T-helper 1 cell treated with Interleukin-12 subunit alpha and Interleukin-12 subunit beta and Interleukin-4 antibody, amounts not matched to agents 30 ng/mL and 1 ng/mL, for 36 hours (primary cell): ENCODE measurements around the gene KCNQ1. TPM values are rescaled to one million over a fixed set of nuclear protein-coding genes. Genes with fewer than 3 reads are reported as not detected.

ENCODE experiments used
- intact Hi-C: fragments of 100-400 bp; cut with micrococcal nuclease; formaldehyde crosslinking; loops from one replicate; pipeline ENCODE4 v1.15.1; 2024
- total RNA-seq: library from RNA; stranded (reverse); gene quantifications from 2 replicates; pipeline ENCODE4 v1.2.3, GENCODE V29; 2022

KCNQ1 gene
- total RNA-seq, 1 donor from 2014 or later: 16.9 TPM

DNA sequence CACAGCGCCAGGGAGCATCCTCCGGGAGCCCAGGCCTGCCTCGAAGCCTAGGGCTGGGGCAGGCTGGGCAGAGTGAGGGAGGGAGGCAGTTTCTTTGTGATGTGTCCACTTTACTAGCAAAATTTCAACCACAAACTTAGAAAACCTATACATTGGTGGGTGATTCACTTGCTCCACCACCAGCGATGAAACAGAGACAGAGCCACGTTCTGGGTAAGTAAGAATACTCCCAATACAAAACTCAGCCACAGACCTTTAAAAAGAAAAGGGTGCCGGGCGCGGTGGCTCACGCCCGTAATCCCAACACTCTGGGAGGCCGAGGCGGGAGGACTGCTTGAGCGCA is 418.4 kb downstream of the KCNQ1 start:
- intact Hi-C loops: no loop called here

- intact Hi-C loops: no loop called here
Measured at GRCh38 chr11:2864901-2865300, 420.1 kb downstream of the KCNQ1 start.

GRCh38 chr11:2865922-2866577 is 421.2 kb downstream of the KCNQ1 start:
- intact Hi-C loops: no loop called here

DNA sequence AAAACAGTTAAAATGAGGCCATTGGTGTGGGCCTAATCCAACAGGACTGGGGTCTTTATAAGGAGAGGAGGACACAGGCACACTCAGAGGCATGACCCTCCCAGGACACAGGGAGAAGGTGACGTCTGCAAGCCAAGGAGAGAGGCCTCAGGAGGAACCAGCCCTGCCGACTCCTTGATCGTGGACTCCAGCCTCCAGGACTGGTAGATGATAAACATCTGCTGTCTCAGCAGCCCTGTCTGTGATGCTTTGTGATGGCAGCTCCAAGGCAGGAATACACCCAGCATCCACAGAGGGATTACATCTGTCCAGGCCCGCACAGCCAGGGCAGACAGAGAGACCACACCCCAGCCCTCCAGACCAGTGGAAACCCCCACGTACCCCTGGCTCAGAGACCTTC is 422.3 kb downstream of the KCNQ1 start:
- intact Hi-C loops: no loop called here

GRCh38 chr11:2867722-2868505 is 423.1 kb downstream of the KCNQ1 start:
- intact Hi-C loops: no loop called here

DNA sequence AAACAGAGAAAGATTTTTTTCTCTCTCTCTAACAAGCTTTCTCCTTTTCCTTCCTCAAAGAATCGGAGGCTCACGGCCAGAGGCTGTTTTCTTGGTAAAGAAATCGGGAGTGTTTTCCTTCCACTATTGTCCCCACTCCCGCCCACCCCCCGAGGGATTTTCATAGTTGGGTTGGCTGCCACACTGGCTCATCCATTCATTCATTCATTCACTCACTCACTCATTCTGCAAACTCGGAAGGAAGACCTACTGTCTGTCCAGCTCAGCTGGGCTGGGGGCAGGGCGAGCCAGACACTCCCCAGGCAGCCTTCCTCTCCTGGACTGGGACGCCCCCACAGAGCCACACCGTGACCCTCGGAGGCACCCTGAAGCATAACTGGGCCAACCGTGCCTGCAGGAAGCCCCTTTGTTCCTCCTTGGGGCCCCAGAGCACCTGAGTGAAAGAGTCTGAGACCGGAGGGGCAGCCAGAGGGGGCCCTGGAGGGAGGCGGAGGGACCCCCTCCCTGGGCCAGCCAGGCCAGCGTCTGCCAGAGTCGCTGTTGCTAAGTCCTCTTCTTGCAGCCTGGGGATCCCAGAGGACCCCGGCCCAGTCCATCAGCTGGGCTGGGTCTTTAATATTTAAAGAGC is 423.8 kb downstream of the KCNQ1 start:
- intact Hi-C loops: no loop called here

- intact Hi-C loops: no loop called here
Measured at GRCh38 chr11:2869134-2869526, 424.3 kb downstream of the KCNQ1 start.

DNA sequence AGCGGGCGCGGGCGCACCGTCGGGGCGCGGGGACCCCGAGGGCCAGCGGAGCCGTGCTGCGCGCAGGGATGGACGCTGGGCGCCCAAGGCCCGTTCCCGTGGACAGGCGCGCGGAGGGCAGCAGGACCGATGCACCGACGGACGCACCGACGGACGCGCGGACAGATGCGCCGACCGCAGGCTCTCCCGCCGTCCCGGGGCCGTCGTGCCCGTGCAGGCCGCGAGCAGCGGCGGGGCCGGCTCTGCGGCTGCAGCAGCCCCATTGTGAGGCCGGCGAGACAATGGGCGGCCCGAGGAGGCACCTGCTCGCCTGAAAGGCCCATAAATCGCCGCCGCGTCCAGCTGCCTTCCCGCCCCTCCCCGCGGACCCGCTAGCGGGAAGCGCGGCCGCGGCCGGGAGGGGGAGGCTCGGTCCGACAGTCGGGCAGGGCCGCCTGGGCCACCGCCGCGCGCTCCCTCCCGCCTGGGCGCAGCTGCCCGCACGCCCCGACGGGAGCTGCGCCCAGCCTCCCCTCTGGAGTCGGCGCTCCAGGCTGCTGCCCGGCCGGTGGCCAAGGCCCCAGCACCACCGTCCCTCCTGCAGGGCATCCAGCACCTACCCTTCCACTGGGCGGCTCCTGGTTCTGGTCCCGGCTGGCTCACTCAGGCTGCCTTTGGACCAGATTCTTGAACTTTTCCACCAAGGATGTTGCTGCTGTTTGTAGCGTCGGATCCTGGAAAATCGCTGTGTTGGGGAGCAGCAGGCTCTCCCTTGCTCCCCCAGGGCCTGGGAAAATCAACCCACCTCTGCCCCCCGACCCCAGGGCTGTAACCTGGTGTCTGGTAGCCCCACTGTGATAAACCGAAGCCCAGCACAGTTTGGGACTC is 425.0 kb downstream of the KCNQ1 start:
- intact Hi-C loops: no loop called here

DNA sequence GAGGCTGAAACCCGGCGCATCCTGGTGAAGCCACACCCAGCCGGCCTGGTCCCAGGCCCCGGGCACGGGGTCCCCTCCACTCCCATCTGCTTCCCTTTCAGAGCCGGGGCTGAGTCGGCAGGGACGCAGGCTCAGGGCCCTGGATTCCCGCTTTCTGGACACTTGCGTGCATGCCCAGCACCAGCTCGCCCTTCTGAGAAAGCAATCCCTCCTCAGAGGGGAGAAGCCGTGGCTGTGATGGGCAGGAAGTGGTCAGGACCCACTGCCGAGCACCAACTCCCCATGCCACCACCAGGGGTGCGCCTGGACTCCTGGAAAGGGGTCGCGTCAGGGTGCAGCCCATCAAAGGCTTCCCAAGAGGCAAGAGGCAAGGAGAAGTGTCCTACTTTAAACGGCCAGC is 425.7 kb downstream of the KCNQ1 start:
- intact Hi-C loops: no loop called here

DNA sequence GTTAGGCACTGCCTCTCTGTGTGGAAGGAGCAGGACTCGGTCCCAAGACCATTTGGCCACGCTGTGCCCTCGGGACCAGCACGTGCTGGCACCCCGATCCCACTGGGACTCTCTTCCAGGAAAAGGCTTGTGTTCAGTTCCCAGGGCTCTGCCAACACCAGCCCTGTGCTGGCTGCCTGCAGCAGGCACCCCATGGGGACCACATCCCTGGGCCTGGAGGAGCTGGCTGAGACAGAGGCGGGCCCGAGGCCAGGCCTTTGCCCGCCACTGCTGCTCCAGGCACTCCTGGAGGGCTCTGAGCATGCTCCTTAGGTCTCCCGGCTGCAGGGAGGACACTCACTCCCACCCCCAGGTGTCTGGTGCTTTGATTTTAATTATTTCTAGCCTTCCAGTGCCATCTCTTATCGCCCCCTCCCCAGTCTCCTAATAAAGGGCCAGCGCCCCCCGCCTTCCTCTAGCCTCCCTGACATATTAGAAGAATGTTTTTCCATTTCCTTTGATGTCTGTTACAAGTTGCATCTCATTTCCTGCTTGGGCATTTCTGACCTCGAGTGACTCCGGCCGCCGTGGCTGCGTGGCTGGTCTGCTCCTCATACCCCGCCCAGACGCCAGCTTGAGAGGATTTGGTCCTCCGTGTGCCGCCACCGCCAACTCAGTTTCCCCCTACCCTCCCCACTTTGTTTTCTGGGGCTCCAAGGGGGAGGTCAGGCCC is 426.3 kb downstream of the KCNQ1 start:
- intact Hi-C loops: no loop called here

GRCh38 chr11:2874963-2875362 is 430.2 kb downstream of the KCNQ1 start:
- intact Hi-C loops: no loop called here

DNA sequence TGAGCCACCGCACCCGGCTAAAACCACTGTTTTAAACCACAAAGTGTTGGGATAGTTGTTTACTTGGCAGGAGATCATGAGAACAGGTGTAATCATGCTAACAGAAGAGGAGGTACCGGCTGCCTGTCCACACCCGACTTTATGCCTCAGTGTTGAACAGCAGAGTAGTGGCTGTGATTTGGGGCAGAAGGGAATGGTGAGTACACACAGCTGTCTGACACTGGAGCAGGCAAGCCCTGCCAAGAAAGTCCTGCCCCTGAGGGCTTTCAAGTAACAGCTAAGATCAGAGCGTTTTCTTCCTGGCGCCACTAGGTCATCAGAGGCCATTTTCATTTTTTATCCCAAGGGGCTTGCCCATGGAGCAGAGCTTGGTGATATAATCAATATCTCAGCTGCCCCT is 432.7 kb downstream of the KCNQ1 start:
- intact Hi-C loops: no loop called here

DNA sequence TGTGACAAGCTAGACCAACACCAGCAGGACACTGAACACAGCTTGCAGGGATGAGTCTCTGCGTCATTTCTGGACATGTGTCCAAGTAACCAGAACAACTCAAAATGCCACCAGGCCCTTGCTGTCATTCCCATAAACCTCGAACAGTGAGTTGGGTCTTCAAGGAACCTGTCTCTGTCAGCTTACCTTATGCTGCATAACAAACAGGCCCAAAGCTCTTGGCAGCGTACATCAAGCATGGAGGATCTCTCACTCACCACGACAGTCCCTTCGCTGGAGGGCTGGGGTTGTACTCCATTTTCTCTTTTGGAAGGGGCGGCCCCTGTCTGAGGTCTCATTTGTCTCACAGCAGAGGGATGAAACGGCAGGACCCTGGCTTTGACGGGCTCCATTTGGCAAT is 434.0 kb downstream of the KCNQ1 start:
- intact Hi-C loops: no loop called here

- intact Hi-C loops: loop anchor here (10.0 kb wide), 1 partner anchor 686 kb away; no protein-coding TSS in a partner anchor
Measured at GRCh38 chr11:2880646-2881045, 435.8 kb downstream of the KCNQ1 start.

GRCh38 chr11:2881076-2881980 is 436.5 kb downstream of the KCNQ1 start:
- intact Hi-C loops: loop anchor here (10.0 kb wide), 1 partner anchor 687 kb away; no protein-coding TSS in a partner anchor

DNA sequence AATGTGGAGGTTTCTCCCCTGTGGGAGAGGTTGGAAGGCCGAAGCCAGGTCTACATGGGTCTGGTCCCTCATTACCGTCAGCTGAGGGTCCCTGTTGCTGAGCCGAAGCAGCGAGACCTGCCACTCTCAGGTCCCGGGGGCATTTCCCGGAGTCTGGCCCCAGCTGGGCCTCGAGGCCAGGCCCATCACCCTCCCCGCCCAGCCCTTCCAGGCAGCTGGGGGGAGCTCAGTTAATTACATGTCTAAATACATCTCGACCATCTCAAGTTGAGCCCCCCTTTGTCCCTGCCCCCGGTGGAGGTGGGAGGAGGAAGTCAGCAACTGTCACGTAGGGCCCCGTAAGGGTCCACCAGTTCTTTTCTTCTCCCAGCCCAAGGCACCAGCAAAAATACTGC is 437.2 kb downstream of the KCNQ1 start:
- intact Hi-C loops: loop anchor here (10.0 kb wide), 1 partner anchor 687 kb away; no protein-coding TSS in a partner anchor

- intact Hi-C loops: loop anchor here (10.0 kb wide), 1 partner anchor 688 kb away; no protein-coding TSS in a partner anchor
Measured at GRCh38 chr11:2882396-2883110, 437.7 kb downstream of the KCNQ1 start.

- intact Hi-C loops: loop anchor here (10.0 kb wide), 1 partner anchor 689 kb away; no protein-coding TSS in a partner anchor
Measured at GRCh38 chr11:2883640-2883978, 438.8 kb downstream of the KCNQ1 start.
